ENCODE data around the gene RNPEPL1. TPM values are rescaled to one million over a fixed set of nuclear protein-coding genes. Genes with fewer than 3 reads are reported as not detected.
"Not testable (repeated sequence)": the region's sequence is repeated elsewhere in the genome, so short reads cannot be mapped to it uniquely, and the experiment has no call there.

RNPEPL1 gene
- total RNA-seq, 1 experiment from 2014 or later, result 5.6 TPM

- in situ Hi-C loops (cut with HindIII; ENCODE audit: low sequenced_read_pairs), result no loop called here
- DNase-seq (ENCODE audit: low spot score), result no peak
Observed at GRCh38 chr2:240615820-240616547, 47.7 kb downstream of the RNPEPL1 start.

DNA sequence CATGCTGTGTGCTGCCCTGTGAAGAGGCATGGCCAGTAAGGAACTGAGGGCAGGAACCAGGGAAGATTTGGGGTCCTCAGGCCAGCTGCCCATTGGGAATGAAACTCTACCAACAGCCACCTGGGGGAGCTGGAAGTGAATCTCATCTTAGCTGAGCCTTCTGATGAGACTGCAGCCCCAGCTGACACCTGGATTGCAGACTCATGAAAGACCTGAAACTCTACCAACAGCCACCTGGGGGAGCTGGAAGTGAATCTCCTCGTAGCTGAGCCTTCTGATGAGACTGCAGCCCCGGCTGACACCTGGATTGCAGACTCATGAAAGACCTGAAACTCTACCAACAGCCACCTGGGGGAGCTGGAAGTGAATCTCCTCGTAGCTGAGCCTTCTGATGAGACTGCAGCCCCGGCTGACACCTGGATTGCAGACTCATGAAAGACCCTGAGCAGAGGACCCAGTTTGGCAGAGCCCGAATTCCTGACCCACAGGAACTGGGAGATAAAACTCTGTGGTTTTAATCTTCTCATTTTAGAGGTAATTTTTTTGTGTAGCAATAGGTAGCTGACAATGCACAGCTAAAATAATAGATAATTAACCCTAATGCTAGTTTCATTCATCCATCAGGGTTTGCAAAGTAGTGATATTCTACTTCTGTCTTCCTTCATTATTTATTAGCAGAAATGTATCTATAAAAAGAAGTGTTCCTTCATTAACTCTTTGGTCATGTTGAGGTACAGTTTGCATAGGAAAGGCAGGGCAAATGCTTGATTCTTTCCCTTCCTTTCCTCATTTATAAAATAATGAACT lies 48.8 kb downstream of the RNPEPL1 start:
- in situ Hi-C loops (cut with HindIII; ENCODE audit: low sequenced_read_pairs); DNase-seq (ENCODE audit: low spot score): not testable (repeated sequence)

- DNase-seq (ENCODE audit: low spot score), result no peak
Observed at GRCh38 chr2:240618776-240619175, 50.5 kb downstream of the RNPEPL1 start.

DNA sequence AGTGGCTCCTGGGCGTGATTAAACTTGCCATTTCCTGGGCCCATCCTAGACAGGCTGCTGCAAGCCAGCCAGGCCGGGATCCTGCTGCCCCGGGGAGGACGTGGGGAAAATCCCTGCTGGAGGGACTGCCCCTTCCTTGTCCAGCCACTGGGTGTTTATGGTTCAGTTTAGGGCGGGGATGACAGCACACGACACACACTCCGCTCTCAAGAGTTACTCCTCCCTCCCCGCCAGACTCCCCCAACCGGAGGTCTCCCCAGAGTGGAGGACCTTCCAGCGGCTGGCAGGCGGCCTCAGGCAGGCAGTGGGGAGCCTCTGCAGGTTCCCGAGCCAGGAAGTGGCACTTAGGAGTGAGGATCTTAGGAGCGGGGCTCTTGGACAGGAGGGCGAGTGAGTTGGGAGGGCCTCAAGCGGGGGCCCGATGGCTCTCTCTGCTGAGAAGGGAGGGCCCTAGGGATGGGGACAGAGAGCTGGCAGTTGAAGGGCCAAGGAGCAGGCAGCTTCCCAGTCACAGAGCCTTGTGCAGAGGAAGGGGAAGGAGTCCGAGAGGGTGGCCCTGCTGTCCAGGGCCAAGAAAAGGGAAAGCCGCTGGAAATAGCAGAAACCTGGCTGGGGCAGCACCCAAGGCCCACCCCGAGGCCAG lies 51.3 kb downstream of the RNPEPL1 start:
- in situ Hi-C loops (cut with HindIII; ENCODE audit: low sequenced_read_pairs), result no loop called here
- no peak for DNase-seq (ENCODE audit: low spot score)

More at GRCh38 chr2:240618776-240619175, 50.5 kb downstream of the RNPEPL1 start:
- in situ Hi-C loops (cut with HindIII; ENCODE audit: low sequenced_read_pairs), result no loop called here

DNA sequence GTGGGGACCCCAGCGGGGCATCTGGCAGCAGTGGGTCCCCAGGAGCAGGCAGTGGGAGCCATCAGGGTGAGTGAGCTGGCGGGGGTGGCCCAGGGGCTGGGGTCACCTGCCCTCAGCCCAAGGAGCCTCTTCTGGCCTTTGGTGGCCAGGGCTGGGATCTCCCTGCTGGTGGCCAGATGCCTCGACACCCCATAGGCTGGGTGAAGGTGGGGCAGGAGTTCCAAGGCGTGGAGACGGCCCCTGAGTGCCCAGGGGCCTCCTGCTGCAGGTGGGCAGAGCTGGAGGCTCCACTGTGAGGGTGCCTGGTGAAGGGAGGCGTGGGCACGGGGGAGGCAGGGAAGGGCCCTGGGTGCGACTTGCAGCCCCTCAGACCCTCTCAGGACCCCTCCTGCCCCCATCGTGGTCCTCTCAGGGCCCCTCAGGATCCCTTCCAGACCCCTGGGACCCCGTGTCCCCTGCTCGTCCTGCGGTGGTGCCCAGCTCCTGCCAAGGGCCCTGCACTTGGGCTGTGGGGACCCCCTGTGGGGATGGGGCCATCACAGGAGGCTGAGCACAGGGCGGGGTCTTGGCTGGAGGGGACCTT lies 52.0 kb downstream of the RNPEPL1 start:
- in situ Hi-C loops (cut with HindIII; ENCODE audit: low sequenced_read_pairs), result no loop called here
- DNase-seq (ENCODE audit: low spot score), result no peak

- DNase-seq (ENCODE audit: low spot score), result no peak
- in situ Hi-C loops (cut with HindIII; ENCODE audit: low sequenced_read_pairs), result no loop called here
Observed at GRCh38 chr2:240620859-240621258, 52.6 kb downstream of the RNPEPL1 start.

DNA sequence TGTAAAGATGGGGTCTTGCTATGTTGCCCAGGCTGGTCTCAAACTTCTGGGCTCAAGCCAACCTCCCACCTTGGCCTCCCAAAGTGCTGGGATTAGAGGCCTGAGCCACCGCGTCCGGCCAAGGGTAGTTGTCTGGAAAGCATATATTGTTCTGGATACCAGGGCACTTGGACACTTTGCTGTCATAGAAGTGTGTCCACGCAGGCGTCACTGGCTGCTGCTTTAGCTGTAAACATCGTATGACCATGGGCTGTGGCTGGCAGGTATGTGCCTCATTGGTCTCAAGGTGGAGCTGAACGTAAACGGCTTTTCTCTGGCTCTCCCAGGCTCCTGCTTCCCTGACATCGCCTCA lies 53.8 kb downstream of the RNPEPL1 start:
- no peak for DNase-seq (ENCODE audit: low spot score)
- in situ Hi-C loops (cut with HindIII; ENCODE audit: low sequenced_read_pairs), result no loop called here

DNA sequence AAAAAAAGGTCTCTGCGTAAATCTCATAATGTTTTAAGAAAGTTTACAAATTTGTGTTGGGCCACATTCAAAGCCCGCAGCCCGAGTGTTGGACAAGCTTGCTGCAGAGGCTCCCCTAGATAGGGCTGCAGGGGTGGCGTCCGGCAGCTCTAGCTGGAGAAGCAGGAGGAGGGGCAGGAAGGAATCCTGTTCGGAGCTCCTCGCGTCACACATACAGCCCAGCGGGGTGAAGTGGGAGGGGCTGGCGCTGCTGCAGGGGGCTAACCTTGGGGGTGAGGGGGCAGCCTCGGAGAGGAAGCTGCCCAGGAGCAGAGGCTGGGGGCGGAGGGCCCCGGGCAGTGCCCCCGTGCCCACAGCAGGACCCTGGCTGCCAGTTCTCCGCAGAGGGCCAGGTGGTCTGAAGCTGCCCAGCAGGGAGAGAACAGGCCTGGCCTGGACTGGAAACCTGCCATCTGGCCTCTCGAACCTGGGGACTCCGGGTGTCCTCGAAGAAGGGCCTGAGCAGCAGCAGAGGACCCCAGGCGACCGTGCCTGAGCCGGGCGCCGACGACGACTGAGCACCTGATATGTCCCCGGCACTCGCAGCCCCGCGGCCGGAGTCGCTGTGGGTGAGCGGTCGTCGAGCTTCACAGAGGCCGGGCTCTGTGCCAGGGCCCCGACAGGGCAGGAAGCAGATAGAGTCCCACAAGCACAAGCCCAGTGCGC lies 54.4 kb downstream of the RNPEPL1 start:
- no peak for DNase-seq (ENCODE audit: low spot score)
- in situ Hi-C loops (cut with HindIII; ENCODE audit: low sequenced_read_pairs), result no loop called here

DNA sequence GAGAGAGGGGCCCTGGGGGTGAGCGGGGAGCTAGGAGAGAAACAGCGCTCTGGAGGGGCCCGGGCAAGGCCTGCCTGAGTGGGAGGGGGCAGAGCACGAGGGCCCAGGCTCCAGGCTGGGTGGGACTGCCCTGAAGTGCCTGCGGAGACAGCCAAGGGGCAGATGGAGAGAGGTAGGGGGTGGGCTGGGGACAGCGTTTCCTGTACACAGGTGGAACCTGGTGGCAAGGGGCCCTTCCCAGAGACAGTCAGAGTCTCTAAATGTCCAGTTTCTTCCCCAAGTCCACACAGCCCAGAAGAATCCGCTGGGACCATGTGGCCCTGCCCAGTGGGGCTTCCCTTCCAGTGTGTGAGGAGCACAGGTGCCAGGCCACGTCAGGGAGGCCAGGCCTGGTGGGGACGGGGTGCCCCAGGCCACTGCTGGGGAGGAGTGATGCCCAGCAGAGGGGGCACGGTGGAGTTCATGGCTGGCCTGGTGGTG lies 55.3 kb downstream of the RNPEPL1 start:
- DNase-seq (ENCODE audit: low spot score), result no peak
- in situ Hi-C loops (cut with HindIII; ENCODE audit: low sequenced_read_pairs), result no loop called here

DNA sequence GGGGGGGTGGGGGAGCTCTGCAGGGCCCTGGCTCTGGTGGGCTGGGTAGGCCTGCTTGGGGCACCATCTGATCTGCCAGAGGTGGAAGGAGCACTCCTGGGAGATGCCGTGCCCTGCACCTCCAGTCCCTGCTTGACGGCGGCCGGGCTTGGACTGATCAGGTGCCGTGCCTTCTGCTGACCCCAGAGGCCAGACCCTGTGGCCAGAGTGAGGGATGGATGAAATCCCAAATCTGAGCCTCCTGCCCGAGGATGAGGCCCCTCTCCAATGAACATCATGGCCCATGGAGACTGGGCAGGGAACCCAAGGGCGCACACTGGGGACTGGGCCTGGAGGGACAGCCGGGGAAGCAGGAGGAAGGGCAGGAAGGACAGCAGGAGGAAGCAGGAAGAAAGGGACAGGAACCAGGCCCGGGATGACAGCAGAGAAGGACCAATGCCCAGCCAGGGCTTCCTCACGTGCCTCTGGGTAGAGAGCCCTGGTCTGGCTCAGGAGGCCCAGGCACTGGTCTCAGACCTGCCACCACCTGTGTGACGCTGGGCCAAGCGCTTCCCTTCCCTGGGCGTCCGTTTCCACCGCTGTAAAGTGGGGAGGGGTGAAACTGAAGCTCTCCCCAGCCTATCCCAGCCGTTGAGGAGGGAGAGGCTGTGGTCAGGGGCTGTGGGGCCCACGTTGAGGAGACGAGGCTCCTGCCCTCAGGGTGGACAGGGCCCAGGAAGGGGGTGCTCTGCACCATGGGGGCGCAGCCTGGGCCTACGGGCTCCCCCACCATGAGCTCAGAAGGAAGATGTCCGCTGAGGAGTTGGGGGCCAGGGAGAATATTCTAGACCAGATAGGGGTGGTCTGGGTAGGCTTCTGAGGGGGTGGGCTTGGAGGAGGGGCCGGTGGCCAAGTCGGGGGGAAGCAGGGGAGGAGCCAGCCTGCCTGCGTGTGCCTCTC lies 56.0 kb downstream of the RNPEPL1 start:
- no peak for DNase-seq (ENCODE audit: low spot score)
- in situ Hi-C loops (cut with HindIII; ENCODE audit: low sequenced_read_pairs), result no loop called here

DNA sequence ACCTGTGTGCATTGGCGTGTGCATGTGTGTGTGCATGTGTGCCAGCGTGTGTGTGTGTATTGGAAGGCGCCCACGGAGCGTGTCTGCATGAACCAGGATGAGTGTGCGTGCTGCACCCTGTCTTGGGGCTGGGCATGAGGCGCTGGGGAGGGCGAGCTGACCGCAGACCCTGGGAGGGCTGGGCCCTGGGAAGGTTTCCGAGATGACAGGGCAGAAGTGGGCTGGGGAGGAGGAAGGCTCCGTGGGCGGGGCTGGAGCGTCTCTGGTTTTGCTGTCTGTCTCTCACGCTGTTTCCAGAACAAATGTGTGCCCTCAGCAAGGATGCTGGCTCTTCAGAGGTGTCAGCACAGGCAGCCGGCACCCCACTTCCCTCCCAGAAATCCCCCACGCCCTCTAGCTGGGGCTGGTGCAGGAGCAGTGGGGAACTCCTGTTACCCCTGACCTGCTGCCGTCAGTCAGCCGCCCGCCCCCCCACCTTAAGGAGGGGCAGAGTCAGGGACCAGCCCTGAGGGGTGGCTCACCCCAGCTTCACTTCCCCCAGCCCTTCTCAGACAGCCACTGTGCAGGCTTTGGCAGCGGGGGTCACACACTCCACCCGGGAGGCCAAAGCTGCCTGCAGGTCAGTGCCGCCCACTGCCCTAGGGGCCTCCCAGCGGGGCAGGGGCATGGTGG lies 56.8 kb downstream of the RNPEPL1 start, which contains the start of gene GPR35:
TSS of gene GPR35 (plus strand) at position 531 of the 672 bp plus-strand sequence. CDS start 4,473 bp downstream, outside the sequence.
- no peak for DNase-seq (ENCODE audit: low spot score)
- in situ Hi-C loops (cut with HindIII; ENCODE audit: low sequenced_read_pairs), result no loop called here

- DNase-seq (ENCODE audit: low spot score), result no peak
- in situ Hi-C loops (cut with HindIII; ENCODE audit: low sequenced_read_pairs), result no loop called here
Observed at GRCh38 chr2:240626531-240627300, 58.4 kb downstream of the RNPEPL1 start.

DNA sequence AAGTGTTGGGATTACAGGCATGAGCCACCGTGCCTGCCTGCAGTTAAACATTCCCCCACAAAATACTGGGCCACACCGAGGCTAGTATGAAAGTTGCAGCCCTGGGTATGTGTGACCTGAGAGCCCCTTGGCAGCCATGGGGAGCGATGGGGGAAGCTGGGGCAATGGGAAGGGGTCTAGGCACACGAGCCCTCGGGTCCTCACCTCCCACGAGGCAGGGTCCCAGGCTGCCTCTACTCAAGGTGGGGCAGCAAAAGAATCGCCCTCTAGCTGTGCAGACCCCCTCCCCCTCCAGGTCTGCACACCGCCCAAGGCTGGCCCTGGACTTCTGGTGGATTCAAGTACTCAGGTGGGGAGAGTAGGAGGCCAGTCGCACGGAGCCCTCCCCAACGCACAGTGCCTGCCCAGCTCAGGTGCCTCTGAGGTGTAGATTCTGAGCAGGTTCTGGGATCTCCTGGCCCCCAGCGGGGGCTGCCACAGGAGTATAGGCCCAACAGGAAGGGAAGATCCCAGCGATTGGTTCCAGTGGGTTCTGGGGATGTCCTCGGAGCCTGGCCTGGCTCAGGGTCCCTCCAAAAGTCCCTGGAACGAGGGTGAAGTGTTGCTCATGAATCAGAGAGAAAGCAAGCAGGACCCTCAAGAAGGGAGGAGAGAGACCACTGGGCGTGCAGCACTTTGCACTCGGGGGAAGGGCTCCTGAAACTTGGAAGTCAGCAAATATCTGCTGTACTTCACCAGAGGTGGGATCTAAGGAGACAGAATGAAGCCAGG lies 59.6 kb downstream of the RNPEPL1 start:
- in situ Hi-C loops (cut with HindIII; ENCODE audit: low sequenced_read_pairs), result no loop called here
- DNase-seq (ENCODE audit: low spot score), result no peak

GRCh38 chr2:240628507-240628807 lies 60.2 kb downstream of the RNPEPL1 start:
- DNase-seq (ENCODE audit: low spot score), result no peak
- in situ Hi-C loops (cut with HindIII; ENCODE audit: low sequenced_read_pairs), result no loop called here

DNA sequence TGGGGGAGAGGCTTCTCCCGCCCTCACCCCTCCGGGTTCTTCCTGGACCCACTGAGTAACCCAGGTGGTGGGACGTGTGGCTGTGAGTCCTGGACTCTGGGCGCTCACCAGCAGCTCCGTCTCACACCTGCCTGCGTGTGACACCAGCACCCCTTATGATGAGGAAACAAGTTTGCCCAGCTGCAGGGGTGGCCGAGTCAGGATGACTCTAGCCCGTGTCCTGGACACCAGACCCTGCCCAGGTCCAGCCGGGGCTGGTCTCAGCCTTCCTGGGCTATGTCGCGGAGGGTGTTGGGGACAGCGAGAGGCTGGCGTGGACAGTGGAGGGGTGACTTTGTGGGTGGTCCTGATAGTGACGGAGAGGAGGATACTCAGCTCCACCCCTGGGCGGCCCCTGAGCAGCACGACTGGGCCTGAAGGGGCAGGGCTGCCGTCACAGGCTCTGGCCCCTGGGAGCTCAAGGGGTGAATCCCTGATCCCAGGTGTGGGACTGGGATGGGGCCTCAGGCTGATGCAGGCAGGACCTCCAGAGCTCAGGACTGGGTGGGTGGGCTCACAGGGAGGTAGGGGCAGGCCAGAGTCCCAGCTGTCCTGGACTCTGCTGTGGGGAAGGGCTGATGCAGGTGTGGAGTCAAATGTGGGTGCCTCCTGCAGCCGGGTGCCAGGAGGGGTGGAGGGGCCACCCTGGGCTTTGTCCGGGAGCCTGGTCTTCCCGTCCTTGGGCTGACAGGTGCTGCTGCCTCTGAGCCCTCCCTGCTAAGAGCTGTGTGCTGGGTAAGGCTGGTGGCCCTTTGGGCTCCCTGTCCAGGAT lies 60.7 kb downstream of the RNPEPL1 start:
- in situ Hi-C loops (cut with HindIII; ENCODE audit: low sequenced_read_pairs), result no loop called here
- no peak for DNase-seq (ENCODE audit: low spot score)

DNA sequence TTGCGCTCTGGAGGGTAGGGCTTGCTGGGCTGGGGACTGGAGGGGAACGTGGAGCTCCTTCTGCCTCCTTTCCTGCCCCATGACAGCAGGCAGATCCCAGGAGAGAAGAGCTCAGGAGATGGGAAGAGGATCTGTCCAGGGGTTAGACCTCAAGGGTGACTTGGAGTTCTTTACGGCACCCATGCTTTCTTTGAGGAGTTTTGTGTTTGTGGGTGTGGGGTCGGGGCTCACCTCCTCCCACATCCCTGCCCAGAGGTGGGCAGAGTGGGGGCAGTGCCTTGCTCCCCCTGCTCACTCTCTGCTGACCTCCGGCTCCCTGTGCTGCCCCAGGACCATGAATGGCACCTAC lies 61.3 kb downstream of the RNPEPL1 start:
- no peak for DNase-seq (ENCODE audit: low spot score)
- in situ Hi-C loops (cut with HindIII; ENCODE audit: low sequenced_read_pairs), result no loop called here

Measured in G401 (cell line).